ENCODE results near the gene MARCKS.

The MARCKS gene

DNA sequence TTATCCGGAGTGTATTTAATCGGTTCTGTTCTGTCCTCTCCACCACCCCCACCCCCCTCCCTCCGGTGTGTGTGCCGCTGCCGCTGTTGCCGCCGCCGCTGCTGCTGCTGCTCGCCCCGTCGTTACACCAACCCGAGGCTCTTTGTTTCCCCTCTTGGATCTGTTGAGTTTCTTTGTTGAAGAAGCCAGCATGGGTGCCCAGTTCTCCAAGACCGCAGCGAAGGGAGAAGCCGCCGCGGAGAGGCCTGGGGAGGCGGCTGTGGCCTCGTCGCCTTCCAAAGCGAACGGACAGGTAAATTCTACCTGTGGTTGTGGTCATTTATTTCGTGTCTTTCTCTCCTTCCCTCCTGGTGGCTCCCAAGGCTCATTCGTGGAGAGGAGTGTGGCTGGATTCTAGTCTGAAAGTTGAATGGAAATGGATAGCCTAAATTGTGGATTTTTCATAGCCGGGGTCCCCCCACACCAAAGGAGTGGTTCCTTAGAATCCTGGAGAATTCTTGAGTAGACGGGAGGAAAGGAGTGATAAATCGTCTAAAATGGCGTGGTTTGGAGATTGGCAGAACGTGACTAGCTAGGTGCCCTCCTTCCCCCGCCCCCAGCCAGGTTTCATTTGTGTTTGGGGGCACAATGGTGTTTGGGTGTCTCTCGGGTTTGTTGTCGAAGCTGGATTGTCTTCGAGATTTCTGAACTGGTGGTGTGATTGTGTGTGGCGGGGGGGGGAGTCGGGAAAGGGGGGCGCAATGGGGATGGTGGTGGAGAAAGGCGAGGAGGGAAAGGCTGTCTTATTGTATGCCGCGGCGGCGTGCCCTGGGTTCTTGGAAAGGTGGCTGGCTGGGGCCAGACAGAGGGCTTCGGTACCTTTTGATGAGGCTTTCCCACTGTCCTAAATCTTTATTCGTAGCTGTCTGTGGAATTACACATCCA lies 673 bp downstream of the MARCKS start:
- peak overlapping the region; percentile 98 for H3K27ac ChIP-seq
- no peak for TF ChIP-seq ZFX (IDR thresholded peaks at IDR 0.05; ENCODE audit: borderline replicate concordance)

DNA sequence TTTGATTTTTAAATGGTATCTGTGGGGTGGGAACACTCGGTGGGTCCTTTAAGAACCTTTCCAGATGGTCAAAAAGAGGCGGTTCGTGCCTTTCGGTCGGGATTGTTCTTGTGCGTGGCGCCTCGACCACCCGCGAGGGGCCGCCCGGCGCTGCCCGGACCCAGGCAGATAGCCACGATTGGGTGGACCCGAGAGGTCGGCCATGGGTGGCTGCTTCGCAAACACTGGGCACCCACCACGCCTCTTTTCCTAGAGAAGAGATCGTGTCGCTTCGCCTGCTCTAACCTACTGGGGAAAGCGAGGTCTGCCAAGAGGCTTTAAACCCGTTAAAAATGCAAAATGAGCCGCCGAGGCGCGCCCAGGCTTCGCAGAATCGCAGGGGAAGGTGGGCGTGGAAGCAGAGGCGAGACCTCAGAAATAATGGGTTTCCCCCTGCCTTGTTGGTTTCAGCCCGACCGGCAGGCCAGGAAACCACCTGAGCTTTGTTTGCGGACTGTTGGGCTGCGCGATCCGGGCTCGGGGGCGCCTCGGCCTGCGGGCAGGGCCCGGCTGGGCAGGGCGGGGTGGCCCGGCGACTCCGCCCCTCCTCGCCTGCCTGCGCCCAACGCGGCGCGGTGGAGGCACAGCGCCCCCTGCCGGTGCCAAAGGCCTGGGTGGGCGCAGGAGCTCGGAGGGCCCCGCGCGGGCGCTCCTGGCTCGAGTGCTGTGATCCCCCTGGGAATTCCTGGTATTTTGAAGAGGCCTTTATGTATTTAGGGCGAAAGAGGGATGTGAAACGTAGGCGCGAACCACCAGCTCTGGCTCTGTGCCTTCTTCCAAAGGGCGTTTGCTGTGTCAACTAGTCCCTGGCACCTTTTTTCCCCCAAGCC lies 1.6 kb downstream of the MARCKS start:
- no peak for TF ChIP-seq ZFX (IDR thresholded peaks at IDR 0.05; ENCODE audit: borderline replicate concordance)
- TF ChIP-seq, protein P1, sequence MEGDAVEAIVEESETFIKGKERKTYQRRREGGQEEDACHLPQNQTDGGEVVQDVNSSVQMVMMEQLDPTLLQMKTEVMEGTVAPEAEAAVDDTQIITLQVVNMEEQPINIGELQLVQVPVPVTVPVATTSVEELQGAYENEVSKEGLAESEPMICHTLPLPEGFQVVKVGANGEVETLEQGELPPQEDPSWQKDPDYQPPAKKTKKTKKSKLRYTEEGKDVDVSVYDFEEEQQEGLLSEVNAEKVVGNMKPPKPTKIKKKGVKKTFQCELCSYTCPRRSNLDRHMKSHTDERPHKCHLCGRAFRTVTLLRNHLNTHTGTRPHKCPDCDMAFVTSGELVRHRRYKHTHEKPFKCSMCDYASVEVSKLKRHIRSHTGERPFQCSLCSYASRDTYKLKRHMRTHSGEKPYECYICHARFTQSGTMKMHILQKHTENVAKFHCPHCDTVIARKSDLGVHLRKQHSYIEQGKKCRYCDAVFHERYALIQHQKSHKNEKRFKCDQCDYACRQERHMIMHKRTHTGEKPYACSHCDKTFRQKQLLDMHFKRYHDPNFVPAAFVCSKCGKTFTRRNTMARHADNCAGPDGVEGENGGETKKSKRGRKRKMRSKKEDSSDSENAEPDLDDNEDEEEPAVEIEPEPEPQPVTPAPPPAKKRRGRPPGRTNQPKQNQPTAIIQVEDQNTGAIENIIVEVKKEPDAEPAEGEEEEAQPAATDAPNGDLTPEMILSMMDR (IDR thresholded peaks at IDR 0.05), result peak; percentile 98
- peak overlapping the region; percentile 98 for H3K27ac ChIP-seq

DNA sequence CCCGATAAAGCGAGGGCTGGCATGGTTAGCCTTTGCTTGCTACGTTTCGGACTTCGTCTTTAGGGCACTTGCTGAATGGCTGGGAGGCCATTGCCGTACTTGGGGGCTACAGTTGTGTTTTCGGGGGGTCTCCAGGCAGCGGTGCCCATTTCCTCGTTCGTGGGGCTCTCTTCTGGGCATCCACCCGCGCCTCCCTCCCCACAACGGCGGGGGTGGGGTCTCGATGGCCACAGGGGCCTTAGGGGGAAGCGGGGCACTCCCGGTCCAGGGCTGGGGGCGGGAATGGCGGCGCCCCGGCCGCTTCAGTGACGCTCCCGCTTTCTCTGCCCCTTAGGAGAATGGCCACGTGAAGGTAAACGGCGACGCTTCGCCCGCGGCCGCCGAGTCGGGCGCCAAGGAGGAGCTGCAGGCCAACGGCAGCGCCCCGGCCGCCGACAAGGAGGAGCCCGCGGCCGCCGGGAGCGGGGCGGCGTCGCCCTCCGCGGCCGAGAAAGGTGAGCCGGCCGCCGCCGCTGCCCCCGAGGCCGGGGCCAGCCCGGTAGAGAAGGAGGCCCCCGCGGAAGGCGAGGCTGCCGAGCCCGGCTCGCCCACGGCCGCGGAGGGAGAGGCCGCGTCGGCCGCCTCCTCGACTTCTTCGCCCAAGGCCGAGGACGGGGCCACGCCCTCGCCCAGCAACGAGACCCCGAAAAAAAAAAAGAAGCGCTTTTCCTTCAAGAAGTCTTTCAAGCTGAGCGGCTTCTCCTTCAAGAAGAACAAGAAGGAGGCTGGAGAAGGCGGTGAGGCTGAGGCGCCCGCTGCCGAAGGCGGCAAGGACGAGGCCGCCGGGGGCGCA lies 2.4 kb downstream of the MARCKS start:
- peak overlapping the region; percentile 98 for H3K27ac ChIP-seq
- TF ChIP-seq, protein P1 (IDR thresholded peaks at IDR 0.05), result no peak
- TF ChIP-seq ZFX (IDR thresholded peaks at IDR 0.05; ENCODE audit: borderline replicate concordance), result no peak

DNA sequence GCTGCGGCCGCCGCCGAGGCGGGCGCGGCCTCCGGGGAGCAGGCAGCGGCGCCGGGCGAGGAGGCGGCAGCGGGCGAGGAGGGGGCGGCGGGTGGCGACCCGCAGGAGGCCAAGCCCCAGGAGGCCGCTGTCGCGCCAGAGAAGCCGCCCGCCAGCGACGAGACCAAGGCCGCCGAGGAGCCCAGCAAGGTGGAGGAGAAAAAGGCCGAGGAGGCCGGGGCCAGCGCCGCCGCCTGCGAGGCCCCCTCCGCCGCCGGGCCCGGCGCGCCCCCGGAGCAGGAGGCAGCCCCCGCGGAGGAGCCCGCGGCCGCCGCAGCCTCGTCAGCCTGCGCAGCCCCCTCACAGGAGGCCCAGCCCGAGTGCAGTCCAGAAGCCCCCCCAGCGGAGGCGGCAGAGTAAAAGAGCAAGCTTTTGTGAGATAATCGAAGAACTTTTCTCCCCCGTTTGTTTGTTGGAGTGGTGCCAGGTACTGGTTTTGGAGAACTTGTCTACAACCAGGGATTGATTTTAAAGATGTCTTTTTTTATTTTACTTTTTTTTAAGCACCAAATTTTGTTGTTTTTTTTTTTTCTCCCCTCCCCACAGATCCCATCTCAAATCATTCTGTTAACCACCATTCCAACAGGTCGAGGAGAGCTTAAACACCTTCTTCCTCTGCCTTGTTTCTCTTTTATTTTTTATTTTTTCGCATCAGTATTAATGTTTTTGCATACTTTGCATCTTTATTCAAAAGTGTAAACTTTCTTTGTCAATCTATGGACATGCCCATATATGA lies 3.2 kb downstream of the MARCKS start:
- peak overlapping the region; percentile 98 for H3K27ac ChIP-seq
- TF ChIP-seq, protein P1 (IDR thresholded peaks at IDR 0.05), result no peak
- TF ChIP-seq ZFX (IDR thresholded peaks at IDR 0.05; ENCODE audit: borderline replicate concordance), result no peak

DNA sequence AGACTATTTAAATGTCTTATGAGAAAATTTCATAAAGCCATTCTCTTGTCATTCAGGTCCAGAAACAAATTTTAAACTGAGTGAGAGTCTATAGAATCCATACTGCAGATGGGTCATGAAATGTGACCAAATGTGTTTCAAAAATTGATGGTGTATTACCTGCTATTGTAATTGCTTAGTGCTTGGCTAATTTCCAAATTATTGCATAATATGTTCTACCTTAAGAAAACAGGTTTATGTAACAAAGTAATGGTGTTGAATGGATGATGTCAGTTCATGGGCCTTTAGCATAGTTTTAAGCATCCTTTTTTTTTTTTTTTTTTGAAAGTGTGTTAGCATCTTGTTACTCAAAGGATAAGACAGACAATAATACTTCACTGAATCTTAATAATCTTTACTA lies 5.0 kb downstream of the MARCKS start:
- H3K27ac ChIP-seq, result peak overlapping the region; percentile 37; the same call in 1 of the 2 replicates
- TF ChIP-seq ZFX (IDR thresholded peaks at IDR 0.05; ENCODE audit: borderline replicate concordance), result no peak
- TF ChIP-seq, protein P1 (IDR thresholded peaks at IDR 0.05), result no peak

DNA sequence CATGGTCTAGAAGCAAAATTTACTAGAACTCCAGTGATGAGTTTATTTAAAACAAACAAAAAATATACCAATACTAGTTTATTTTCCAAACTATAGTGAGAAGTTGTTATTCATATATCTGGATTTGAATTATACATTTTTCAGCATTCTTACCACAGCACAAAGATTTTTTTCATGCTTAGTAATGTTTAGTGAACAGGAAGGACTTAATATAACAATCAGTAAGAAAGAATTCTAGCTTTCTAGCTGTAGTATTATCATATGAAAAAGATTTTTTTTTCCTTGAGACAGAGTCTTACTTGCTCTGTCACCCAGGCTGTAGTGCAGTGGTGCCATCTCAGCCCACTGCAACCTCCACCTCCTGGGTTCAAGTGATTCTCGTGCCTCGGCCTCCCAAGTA lies 13.8 kb downstream of the MARCKS start:
- no peak for TF ChIP-seq ZFX (IDR thresholded peaks at IDR 0.05; ENCODE audit: borderline replicate concordance)
- TF ChIP-seq, protein P1 (IDR thresholded peaks at IDR 0.05), result no peak
- H3K27ac ChIP-seq, result no peak overlapping the region
